GM12878 (cell line): ENCODE data around the gene PPP5C. TPM values are rescaled to one million over a fixed set of nuclear protein-coding genes. Genes with fewer than 3 reads are reported as not detected.

Experiments used
- GABPA ChIP-seq: IDR thresholded peaks from 2 replicates; pipeline ENCODE4 v1.6.1; 2014; ENCODE audit warnings: antibody characterized with exemption, low read depth, mild to moderate bottlenecking, inconsistent platforms
- SUPT20H ChIP-seq: IDR thresholded peaks from 2 replicates; pipeline ENCODE4 v1.6.1; 2011; ENCODE audit warnings: low read depth, mild to moderate bottlenecking, low read length, moderate library complexity, borderline replicate concordance; ENCODE audit not compliant: control insufficient read depth
- ZNF207 ChIP-seq: fragments of 450-650 bp; IDR thresholded peaks from 2 replicates; pipeline ENCODE4 v1.6.1; 2014; ENCODE audit warnings: antibody characterized with exemption, mild to moderate bottlenecking, borderline replicate concordance
- ZNF24 ChIP-seq: fragments of 450-650 bp; IDR thresholded peaks from 2 replicates; pipeline ENCODE4 v1.6.1; 2017; ENCODE audit warnings: antibody characterized with exemption, mild to moderate bottlenecking
- ZNF622 ChIP-seq: fragments of 450-650 bp; IDR thresholded peaks from 2 replicates; pipeline ENCODE4 v1.6.1; 2017; ENCODE audit warnings: mild to moderate bottlenecking, inconsistent platforms
- polyA plus RNA-seq, 11 experiments: library from polyadenylated mRNA; depleted of rRNA in 4 of 11; unstranded in 6 of 11; stranded (reverse) in 5 of 11; fragments of >200 nt; fragmentation: Nextera tagmentation in 4 of 11; fragmentation: Illumina TruSeq in 1 of 11; extraction: Ambion mirVana in 4 of 11; extraction: Trizol in 1 of 11; gene quantifications; 1 replicate in 1 of 11; 2 replicates in 10 of 11; pipeline versions ENCODE4 v1.2.1 to v1.2.3, GENCODE V29; 2011 to 2016; ENCODE audit warnings: inconsistent platforms in 2 of 11, missing spikeins in 2 of 11, low read depth in 1 of 11
- total RNA-seq, 4 experiments: library from RNA; depleted of rRNA in 3 of 4; stranded (reverse); fragments of >200 nt in 3 of 4; fragmentation: Illumina TruSeq in 1 of 4; extraction: Trizol in 1 of 4; gene quantifications; 2 replicates each; pipeline versions ENCODE4 v1.2.1 to v1.2.3, GENCODE V29; 2013 to 2021
- TF ChIP-seq, protein P1 (sequence below): IDR thresholded peaks from 2 replicates; pipeline ENCODE4 v1.6.1; 2012; ENCODE audit warnings: improper control_type of control experiment, low read depth, low read length; ENCODE audit not compliant: insufficient replicate concordance
- TF ChIP-seq, protein P2 (sequence below): IDR thresholded peaks from 2 replicates; pipeline ENCODE4 v1.6.1; 2011; ENCODE audit warnings: mild to moderate bottlenecking, low read depth, low read length, moderate library complexity; ENCODE audit not compliant: insufficient replicate concordance

The PPP5C gene
- total and polyA plus RNA-seq, 10 of the 15 experiments (the other 5 are each of a cell fraction or from before 2014, with no cell fraction given): 1.1 to 154 (median 94.5) TPM

DNA sequence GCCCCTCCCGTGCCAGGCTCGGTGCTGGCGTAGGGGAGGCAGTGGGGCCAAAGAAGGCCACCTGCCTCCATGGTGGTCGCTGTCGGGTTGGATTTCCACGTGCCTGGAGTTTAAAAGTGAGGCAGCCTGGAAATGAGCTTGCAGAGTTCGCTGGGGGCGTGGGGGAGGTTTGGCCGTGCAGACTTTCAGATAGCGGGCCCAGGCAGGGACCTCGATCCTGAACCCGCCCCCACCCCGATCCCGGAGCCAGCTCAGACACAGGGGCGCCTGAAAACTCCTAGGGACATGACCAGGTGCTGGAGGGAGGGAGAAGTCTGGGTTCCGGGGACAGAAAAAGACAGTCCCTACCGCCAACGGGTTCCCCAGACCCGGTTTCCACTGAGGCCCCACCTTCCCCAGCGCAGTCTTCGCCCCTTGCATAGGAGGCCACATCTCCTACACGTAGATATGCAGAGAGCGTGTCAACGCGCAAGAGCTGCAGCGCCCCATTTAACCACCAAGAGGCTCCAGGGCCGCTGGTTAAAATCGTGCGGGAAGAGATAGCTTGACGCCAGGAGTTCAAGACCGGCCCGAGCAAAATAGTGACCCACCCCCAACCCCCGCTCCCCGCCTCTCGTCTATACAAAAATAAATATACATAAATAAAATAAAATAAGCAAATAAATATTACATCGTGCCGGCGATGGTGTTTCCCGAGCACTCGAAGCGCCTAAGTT lies 58.0 kb downstream of the PPP5C start (continued):
- TF ChIP-seq, protein P1, sequence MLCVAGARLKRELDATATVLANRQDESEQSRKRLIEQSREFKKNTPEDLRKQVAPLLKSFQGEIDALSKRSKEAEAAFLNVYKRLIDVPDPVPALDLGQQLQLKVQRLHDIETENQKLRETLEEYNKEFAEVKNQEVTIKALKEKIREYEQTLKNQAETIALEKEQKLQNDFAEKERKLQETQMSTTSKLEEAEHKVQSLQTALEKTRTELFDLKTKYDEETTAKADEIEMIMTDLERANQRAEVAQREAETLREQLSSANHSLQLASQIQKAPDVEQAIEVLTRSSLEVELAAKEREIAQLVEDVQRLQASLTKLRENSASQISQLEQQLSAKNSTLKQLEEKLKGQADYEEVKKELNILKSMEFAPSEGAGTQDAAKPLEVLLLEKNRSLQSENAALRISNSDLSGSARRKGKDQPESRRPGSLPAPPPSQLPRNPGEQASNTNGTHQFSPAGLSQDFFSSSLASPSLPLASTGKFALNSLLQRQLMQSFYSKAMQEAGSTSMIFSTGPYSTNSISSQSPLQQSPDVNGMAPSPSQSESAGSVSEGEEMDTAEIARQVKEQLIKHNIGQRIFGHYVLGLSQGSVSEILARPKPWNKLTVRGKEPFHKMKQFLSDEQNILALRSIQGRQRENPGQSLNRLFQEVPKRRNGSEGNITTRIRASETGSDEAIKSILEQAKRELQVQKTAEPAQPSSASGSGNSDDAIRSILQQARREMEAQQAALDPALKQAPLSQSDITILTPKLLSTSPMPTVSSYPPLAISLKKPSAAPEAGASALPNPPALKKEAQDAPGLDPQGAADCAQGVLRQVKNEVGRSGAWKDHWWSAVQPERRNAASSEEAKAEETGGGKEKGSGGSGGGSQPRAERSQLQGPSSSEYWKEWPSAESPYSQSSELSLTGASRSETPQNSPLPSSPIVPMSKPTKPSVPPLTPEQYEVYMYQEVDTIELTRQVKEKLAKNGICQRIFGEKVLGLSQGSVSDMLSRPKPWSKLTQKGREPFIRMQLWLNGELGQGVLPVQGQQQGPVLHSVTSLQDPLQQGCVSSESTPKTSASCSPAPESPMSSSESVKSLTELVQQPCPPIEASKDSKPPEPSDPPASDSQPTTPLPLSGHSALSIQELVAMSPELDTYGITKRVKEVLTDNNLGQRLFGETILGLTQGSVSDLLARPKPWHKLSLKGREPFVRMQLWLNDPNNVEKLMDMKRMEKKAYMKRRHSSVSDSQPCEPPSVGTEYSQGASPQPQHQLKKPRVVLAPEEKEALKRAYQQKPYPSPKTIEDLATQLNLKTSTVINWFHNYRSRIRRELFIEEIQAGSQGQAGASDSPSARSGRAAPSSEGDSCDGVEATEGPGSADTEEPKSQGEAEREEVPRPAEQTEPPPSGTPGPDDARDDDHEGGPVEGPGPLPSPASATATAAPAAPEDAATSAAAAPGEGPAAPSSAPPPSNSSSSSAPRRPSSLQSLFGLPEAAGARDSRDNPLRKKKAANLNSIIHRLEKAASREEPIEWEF: no peak
- TF ChIP-seq ZNF622 (no peak), ZNF24 (no peak), SUPT20H (no peak), GABPA (no peak), ZNF207 (no peak)
- TF ChIP-seq, protein P2, sequence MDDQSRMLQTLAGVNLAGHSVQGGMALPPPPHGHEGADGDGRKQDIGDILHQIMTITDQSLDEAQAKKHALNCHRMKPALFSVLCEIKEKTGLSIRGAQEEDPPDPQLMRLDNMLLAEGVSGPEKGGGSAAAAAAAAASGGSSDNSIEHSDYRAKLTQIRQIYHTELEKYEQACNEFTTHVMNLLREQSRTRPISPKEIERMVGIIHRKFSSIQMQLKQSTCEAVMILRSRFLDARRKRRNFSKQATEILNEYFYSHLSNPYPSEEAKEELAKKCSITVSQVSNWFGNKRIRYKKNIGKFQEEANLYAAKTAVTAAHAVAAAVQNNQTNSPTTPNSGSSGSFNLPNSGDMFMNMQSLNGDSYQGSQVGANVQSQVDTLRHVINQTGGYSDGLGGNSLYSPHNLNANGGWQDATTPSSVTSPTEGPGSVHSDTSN: no peak
